H1 (cell line): ENCODE measurements around the gene ALOX15. TPM values are rescaled to one million over a fixed set of nuclear protein-coding genes. Genes with fewer than 3 reads are reported as not detected.

ENCODE experiments used
- CHD2 ChIP-seq: IDR thresholded peaks from 2 replicates; pipeline ENCODE4 v1.6.1; 2012; ENCODE audit warnings: low read length, improper control_type of control experiment
- HDAC6 ChIP-seq: IDR thresholded peaks from one replicate; pipeline ENCODE4 v1.7.1; 2012; ENCODE audit warnings: low read depth, mild to moderate bottlenecking, inconsistent platforms, low read length, moderate library complexity
- POLR2A ChIP-seq, 2 experiments: IDR thresholded peaks; 1 replicate in 1 of 2; 2 replicates in 1 of 2; pipeline ENCODE4 v1.6.1; 2011; ENCODE audit warnings: low read depth in 2 of 2, low read length in 2 of 2, mild to moderate bottlenecking in 2 of 2; ENCODE audit errors: control extremely low read depth in 1 of 2
- polyA plus RNA-seq, 7 experiments: library from polyadenylated mRNA; depleted of rRNA in 3 of 7; stranded (reverse) in 5 of 7; unstranded in 2 of 7; fragments of >200 nt in 5 of 7; fragments of 200-250 nt in 2 of 7; gene quantifications; 1 replicate in 5 of 7; 2 replicates in 1 of 7; 4 replicates in 1 of 7; pipeline versions ENCODE4 v1.2.1 to v1.2.3, GENCODE V29; 2011 to 2013; ENCODE audit warnings: missing spikeins in 2 of 7, mixed read lengths in 2 of 7
- total RNA-seq: library from RNA; stranded (reverse); fragmentation: NEBNext Ultra II Directional; extraction: Animal tissue kit (Norgen Biotek cat#: 25700); gene quantifications from 2 replicates; pipeline ENCODE4 v1.2.1, GENCODE V29; 2021
- TF ChIP-seq, protein P1 (sequence below): fragments of 300-600 bp; sonication (generic); IDR thresholded peaks from 2 replicates; pipeline ENCODE4 v1.7.1; 2012; ENCODE audit warnings: low read length, moderate library complexity, mild to moderate bottlenecking, inconsistent platforms; ENCODE audit not compliant: insufficient replicate concordance

Gene ALOX15
- total and polyA plus RNA-seq, 2 of the 8 experiments (the other 6 are each of a cell fraction or from before 2014, with no cell fraction given) = 1.5 to 1.7 TPM

DNA sequence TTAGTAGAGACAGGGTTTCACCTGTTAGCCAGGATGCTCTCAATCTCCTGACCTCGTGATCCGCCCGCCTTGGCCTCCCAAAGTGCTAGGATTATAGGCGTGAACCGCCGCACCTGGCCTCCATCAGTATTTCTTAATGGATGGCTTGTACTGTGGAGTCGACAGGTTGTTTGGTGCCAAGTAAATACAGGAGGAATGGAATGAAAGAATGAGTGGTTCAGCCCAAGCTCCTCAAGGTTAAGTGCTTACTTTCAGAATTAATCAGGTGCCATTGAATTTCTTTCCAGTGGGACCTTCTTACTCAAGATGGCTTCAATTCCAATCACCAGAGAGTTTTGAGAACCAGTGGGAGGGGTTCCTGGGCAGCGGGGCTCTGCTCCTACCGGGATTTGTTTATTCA lies 25.0 kb downstream of the ALOX15 start (continued):
- no peak for TF ChIP-seq HDAC6
- TF ChIP-seq CHD2 = no peak
- TF ChIP-seq, protein P1, sequence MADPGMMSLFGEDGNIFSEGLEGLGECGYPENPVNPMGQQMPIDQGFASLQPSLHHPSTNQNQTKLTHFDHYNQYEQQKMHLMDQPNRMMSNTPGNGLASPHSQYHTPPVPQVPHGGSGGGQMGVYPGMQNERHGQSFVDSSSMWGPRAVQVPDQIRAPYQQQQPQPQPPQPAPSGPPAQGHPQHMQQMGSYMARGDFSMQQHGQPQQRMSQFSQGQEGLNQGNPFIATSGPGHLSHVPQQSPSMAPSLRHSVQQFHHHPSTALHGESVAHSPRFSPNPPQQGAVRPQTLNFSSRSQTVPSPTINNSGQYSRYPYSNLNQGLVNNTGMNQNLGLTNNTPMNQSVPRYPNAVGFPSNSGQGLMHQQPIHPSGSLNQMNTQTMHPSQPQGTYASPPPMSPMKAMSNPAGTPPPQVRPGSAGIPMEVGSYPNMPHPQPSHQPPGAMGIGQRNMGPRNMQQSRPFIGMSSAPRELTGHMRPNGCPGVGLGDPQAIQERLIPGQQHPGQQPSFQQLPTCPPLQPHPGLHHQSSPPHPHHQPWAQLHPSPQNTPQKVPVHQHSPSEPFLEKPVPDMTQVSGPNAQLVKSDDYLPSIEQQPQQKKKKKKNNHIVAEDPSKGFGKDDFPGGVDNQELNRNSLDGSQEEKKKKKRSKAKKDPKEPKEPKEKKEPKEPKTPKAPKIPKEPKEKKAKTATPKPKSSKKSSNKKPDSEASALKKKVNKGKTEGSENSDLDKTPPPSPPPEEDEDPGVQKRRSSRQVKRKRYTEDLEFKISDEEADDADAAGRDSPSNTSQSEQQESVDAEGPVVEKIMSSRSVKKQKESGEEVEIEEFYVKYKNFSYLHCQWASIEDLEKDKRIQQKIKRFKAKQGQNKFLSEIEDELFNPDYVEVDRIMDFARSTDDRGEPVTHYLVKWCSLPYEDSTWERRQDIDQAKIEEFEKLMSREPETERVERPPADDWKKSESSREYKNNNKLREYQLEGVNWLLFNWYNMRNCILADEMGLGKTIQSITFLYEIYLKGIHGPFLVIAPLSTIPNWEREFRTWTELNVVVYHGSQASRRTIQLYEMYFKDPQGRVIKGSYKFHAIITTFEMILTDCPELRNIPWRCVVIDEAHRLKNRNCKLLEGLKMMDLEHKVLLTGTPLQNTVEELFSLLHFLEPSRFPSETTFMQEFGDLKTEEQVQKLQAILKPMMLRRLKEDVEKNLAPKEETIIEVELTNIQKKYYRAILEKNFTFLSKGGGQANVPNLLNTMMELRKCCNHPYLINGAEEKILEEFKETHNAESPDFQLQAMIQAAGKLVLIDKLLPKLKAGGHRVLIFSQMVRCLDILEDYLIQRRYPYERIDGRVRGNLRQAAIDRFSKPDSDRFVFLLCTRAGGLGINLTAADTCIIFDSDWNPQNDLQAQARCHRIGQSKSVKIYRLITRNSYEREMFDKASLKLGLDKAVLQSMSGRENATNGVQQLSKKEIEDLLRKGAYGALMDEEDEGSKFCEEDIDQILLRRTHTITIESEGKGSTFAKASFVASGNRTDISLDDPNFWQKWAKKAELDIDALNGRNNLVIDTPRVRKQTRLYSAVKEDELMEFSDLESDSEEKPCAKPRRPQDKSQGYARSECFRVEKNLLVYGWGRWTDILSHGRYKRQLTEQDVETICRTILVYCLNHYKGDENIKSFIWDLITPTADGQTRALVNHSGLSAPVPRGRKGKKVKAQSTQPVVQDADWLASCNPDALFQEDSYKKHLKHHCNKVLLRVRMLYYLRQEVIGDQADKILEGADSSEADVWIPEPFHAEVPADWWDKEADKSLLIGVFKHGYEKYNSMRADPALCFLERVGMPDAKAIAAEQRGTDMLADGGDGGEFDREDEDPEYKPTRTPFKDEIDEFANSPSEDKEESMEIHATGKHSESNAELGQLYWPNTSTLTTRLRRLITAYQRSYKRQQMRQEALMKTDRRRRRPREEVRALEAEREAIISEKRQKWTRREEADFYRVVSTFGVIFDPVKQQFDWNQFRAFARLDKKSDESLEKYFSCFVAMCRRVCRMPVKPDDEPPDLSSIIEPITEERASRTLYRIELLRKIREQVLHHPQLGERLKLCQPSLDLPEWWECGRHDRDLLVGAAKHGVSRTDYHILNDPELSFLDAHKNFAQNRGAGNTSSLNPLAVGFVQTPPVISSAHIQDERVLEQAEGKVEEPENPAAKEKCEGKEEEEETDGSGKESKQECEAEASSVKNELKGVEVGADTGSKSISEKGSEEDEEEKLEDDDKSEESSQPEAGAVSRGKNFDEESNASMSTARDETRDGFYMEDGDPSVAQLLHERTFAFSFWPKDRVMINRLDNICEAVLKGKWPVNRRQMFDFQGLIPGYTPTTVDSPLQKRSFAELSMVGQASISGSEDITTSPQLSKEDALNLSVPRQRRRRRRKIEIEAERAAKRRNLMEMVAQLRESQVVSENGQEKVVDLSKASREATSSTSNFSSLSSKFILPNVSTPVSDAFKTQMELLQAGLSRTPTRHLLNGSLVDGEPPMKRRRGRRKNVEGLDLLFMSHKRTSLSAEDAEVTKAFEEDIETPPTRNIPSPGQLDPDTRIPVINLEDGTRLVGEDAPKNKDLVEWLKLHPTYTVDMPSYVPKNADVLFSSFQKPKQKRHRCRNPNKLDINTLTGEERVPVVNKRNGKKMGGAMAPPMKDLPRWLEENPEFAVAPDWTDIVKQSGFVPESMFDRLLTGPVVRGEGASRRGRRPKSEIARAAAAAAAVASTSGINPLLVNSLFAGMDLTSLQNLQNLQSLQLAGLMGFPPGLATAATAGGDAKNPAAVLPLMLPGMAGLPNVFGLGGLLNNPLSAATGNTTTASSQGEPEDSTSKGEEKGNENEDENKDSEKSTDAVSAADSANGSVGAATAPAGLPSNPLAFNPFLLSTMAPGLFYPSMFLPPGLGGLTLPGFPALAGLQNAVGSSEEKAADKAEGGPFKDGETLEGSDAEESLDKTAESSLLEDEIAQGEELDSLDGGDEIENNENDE = no peak
- no peak for TF ChIP-seq POLR2A (IDR thresholded peaks at IDR 0.05; ENCODE audit: control extremely low read depth in 1 of 2, low read depth in 2 of 2, low read length in 2 of 2)
